GM18519 (cell line): ENCODE results near the gene SEPTIN12.
A peak's percentile ranks its signal among the peaks of the same experiment; 100 is the strongest.
"Not testable (repeated sequence)": the region's sequence is repeated elsewhere in the genome, so short reads cannot be mapped to it uniquely, and the experiment has no call there.

Experiments
- ATAC-seq: cut with Tn5 transposase; IDR thresholded peaks from one replicate; pipeline ENCODE4 v1.9.1; 2021; ENCODE audit warnings: mild to moderate bottlenecking, moderate library complexity; ENCODE audit not compliant: unreplicated experiment, low FRiP score

The SEPTIN12 gene

GRCh38 chr16:4760221-4760910, 27.8 kb downstream of the SEPTIN12 start:
- ATAC-seq: no peak

- ATAC-seq: no peak
Observed at GRCh38 chr16:4755687-4756086, 32.5 kb downstream of the SEPTIN12 start.

DNA sequence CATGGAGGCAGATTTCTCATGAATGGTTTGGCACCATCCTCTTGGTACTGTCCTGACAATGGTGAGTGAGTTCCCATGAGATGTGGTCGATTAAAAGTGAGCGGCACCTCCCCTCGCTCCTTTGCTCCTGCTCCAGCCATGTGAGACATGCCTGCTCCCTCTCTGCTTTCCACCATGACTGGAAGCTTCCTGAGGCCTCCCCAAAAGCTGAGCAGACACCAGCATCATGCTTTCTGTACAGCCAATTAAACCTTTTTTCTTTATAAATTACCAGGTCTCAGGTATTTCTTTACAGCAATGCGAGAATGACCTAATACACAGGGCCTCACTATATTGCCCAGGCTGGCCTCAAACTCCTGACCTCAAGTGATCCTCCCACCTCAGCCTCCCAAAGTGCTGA, 33.3 kb downstream of the SEPTIN12 start:
- no peak for ATAC-seq

DNA sequence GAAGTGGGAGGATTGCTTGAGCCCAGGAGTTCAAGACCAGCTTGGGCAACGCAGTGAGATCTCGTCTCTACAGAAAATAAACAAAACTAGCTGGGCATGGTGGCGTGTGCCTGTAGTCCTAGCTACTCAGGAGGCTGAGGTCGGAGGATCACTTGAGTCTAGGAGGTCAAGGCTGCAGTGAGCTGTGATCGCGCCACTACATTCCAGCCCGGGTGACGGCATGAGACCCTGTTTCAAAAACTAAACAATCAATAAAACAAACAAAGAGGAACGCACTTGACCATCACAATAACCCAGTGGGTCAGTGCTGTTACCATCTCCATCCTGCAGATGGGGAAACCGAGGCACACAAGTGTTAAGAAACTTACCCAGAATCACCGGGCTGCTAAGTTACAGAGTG, 34.9 kb downstream of the SEPTIN12 start:
- no peak for ATAC-seq

DNA sequence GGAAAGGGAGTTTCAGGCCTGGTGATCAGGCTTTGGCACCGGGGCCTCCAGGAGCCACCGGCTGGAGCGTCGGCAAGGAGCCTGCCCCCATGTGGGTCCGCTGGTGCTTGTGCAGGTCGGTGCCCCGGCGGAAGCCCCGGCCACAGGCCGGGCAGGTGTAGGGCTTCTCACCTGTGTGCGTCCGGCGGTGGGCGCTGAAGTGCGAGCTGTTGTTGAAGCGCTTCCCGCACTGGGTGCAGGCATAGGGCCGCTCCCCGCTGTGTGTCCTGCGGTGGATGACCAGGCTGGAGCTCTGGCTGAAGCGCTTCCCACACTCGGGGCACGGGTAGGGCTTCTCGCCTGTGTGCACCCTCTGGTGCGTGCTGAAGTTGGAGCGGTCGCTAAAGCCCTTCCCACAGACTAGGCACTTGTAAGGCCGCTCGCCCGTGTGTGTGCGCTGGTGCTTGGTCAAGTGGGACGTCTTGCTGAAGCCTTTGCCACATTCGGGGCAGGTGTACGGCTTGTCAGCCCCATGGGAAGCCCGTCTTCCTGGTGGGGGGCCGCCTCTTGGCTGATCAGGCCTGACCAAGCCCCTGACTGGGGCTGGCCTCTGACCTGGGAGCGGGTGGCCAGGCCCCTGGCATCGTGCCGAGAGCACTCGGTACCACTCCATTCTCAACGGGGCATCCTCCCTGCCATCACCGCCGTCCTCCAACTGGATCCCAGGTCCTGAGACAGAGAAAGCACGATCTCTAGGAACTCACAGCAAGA, 35.6 kb downstream of the SEPTIN12 start:
- no peak for ATAC-seq

DNA sequence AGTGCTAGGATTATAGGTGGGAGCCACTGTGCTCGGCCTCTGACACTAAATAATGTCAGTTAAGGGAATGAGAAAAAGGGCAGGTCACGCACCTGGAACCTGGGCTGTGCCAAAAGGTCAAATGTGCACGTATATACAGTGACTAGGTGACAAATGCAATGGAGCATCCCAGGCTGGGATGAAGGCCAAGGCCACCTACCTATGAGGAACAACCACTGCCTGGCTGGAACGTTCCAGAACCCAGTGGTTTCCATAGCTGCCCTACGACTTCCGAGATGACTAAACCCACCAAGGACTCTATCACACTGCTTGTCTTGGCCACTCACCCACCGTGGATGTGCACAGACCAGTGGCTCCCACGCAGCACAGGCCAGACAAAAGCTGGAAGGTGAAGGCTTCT, 37.2 kb downstream of the SEPTIN12 start:
- no peak for ATAC-seq

GRCh38 chr16:4749700-4750257, 38.4 kb downstream of the SEPTIN12 start:
- ATAC-seq: no peak

GRCh38 chr16:4748682-4749411, 39.3 kb downstream of the SEPTIN12 start:
- no peak for ATAC-seq

GRCh38 chr16:4747906-4748681, 40.1 kb downstream of the SEPTIN12 start:
- ATAC-seq: no peak

DNA sequence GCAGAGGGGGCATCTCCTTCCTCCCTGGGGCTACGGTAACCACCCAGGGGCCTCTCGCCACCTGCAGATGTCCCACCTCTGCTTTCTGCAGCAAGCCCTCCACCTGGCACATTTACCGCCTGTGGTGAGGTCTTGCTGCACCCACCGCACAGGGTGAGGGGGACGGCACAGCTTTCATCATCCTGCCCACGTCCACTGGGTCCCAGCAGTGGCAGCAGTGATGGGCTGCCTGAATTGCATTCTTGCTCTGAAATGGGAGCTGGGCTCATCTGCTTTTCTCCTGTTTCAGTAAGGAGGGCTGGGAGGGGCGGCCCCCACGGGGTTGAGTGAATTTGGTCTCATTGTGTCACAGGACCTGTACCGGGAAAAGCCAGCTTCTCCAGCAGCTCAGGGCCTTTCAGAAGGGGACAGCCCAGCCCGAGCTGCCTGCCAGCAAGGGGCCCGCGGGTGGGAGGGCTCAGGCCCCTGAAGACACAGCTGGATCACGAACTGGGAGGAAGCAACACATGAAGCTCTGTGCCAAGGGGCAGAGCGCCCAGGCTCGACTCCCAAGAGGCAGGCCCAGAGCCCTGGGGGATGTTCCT, 41.1 kb downstream of the SEPTIN12 start:
- ATAC-seq: no peak

DNA sequence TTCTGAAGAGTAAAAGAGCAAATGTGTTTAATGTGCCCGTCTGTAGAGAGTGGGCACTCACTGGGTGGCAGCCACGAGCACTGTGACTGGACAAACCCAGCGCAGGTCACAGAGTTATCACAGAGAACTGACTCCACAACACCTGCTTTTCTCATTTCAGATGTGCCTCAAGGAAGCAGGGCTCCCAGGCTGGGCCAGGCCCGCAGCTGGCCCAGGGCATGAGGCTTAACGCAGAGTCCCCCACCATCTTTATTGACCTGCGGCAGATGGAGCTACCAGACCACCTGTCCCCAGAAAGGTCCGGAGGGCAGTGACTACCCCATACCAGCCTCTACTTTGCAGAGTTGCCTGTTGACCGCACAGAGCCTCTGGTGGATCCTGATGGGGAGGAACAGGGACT, 41.9 kb downstream of the SEPTIN12 start:
- ATAC-seq: no peak

GRCh38 chr16:4745274-4745569, 42.9 kb downstream of the SEPTIN12 start:
- ATAC-seq: no peak

DNA sequence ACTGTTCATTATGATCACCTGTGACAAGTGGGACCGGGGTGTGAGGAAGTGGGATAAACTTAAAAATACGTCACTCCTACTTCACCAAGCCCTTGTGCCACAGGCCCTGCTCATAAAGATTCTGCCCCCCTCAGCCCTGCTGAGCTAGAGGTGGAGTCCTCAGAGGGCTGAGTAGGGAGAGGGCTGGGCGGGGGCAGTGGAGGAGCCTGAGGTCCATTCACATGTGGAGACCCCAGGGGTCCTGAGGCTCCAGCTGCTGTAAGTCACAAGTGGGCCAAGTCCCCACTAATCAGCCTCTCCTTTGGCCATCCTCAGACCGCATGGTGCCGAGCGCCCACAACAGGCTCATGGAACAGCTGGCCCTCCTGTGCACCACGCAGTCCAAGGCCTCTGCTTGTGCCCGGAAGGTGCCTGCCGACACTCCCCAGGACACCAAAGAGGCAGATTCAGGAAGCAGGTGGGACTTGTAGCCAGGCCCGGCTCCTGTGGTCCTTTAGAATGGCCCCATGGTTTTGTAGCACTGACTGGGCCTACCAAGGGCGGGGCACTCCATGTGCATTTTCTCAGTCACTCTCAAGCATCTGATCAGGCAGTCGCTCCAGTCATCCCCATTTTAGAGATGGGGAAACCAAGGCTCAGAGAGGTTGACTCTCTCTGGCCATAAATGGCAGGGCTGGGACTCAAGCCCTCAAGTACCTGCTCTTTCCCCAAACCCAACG, 43.4 kb downstream of the SEPTIN12 start:
- no peak for ATAC-seq

DNA sequence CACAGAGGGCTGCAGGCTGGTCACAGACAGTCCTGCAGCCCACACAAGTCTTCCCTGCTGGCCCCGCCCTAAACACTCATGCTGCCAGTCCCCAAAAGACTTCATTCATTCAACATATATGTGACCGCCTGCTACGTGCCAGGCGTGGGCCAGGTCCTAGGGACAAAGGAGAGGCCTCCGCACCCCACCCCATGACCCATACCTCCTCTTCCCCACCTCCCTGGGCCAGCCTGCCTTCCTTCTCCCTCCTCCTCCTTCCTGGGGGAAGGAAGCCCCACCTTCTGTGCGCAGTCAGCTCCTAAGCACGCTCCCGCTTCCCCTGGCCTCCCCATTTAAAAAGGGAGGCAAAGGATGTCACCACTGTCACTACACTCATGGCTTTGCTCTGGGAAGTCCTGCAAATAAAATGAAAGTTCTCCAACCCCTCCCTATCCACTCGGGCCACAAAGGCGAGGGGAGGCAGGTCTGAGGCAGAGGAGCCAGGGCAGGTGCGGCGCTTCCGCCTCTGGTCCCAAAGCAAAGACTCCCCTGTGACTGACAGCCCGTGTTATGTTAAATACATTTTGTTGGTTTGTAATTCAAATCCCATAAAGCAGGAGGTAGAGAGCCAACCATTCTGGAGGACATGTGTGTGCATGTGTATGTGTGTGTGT, 44.8 kb downstream of the SEPTIN12 start:
- ATAC-seq: no peak

DNA sequence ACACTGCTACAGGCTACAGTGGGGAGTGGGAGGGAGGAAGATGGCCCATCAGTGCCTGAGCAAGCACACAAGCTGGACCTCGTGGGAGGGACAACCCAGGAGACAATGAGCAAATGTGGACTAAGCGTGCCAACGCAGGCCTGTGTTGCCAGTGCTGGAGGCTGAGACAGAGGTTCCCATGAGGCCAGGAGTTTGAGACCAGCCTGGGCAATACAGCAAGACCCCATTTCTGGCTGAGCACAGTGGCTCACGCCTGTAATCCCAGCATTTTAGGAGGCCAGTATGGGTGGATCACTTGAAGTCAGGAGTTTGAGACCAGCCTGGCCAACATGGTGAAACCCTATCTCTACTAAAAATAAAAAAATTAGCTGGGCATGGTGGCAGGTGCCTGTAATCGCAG, 49.8 kb downstream of the SEPTIN12 start:
- ATAC-seq: not testable (repeated sequence)

DNA sequence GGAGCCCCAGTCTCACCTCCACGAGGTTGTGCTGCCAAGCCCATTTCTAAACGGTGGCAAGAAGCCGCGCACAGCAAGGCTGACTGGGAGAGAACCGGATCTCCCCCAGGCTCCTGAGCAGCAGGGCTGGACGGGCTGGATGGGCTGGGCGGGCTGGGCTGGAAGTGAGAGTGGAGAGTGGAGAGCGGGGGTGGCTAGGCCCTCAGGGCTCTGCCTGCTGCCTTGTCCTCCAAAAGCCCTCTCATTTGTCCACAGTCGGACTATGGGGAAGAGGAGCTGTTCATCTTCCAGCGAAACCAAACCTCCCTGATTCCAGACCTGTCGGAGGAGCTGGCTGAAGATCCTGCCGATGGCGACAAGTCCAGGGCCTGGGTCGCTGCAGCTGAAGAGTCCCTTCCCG, 50.6 kb downstream of the SEPTIN12 start:
- ATAC-seq: no peak

DNA sequence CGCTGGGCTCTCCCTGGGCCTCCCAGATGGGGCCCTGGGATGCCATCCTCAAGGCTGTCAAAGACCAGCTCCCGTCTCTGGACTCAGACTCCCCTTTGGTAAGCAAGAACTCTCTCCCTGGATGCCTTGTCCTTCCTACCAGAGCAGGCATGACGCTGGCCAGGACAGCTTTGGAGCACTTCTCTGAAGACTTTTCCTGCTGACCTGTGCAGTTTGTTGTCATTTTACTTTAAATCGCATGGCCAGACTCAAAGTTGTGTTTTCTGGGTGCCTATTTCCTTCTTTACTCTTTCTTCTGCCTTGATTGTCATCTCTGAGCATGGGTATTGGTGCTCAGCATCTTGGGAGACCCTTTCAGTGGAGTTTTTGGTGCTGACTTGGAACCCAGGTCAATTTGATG, 51.6 kb downstream of the SEPTIN12 start:
- ATAC-seq: no peak

GRCh38 chr16:4734730-4735535, 53.2 kb downstream of the SEPTIN12 start:
- peak; percentile 26 for ATAC-seq
